H1 (cell line): ENCODE results near the gene AGAP1. TPM values are rescaled to one million over a fixed set of nuclear protein-coding genes. Genes with fewer than 3 reads are reported as not detected.

Source experiments
- CTCF ChIA-PET: fragments of 300-600 bp; sonication (Branson Sonifier 250); formaldehyde crosslinking; loops from one replicate; lab custom pipeline; 2021; ENCODE audit not compliant: partially characterized antibody; lab: Charles Lee
- POLR2A ChIA-PET: fragments of 300-600 bp; sonication (Branson Sonifier 250); formaldehyde crosslinking; loops from one replicate; lab custom pipeline; 2021; ENCODE audit warnings: inconsistent platforms; ENCODE audit not compliant: partially characterized antibody; lab: Charles Lee
- DNase-seq, 2 experiments: peaks; one replicate each; pipeline versions ENCODE4 v3.0.0 to v3.0.0-alpha.2; 2010 to 2022; ENCODE audit warnings: low spot score in 2 of 2, low read depth in 1 of 2, mixed read lengths in 1 of 2
- FAIRE-seq: peaks from 2 replicates; lab custom pipeline; 2011; peaks lifted over from hg19 to GRCh38; lab: Jason Lieb, UNC
- H2AFZ ChIP-seq: 2 replicates; pipeline ENCODE4 v1.8.1; 2012; ENCODE audit warnings: low read length, inconsistent platforms
- H2AK5ac ChIP-seq: 2 replicates; pipeline ENCODE4 v1.6.1; 2013; ENCODE audit warnings: low read depth, low read length
- H2BK120ac ChIP-seq: replicated peaks from 2 replicates; pipeline ENCODE3; 2013; ENCODE audit warnings: low read depth, low read length, inconsistent platforms
- H2BK12ac ChIP-seq: 2 replicates; pipeline ENCODE4 v1.6.1; 2013; ENCODE audit warnings: low read depth, low read length
- H2BK15ac ChIP-seq: 2 replicates; pipeline ENCODE4 v1.6.1; 2013; ENCODE audit warnings: low read length
- H2BK20ac ChIP-seq: 2 replicates; pipeline ENCODE4 v1.6.1; 2013; ENCODE audit warnings: low read length
- H2BK5ac ChIP-seq: 2 replicates; pipeline ENCODE4 v1.6.1; 2013; ENCODE audit warnings: low read depth, low read length
- H3K14ac ChIP-seq: 2 replicates; pipeline ENCODE4 v1.6.1; 2013; ENCODE audit warnings: inconsistent platforms; ENCODE audit not compliant: insufficient read length
- H3K18ac ChIP-seq: 2 replicates; pipeline ENCODE4 v1.6.1; 2013; ENCODE audit warnings: low read length; ENCODE audit errors: extremely low read depth
- H3K23ac ChIP-seq: 2 replicates; pipeline ENCODE4 v1.6.1; 2013; ENCODE audit warnings: inconsistent platforms; ENCODE audit not compliant: insufficient read length
- H3K23me2 ChIP-seq: 2 replicates; pipeline ENCODE4 v1.6.1; 2013; ENCODE audit warnings: low read depth, low read length
- H3K27ac ChIP-seq: 2 replicates; pipeline ENCODE4 v1.6.1; 2011; ENCODE audit warnings: low read depth, low read length, inconsistent platforms
- H3K27me3 ChIP-seq, 4 experiments: replicated peaks in 1 of 4; 1 replicate in 1 of 4; 2 replicates in 3 of 4; pipeline versions ENCODE4 v1.6.1 to v1.8.1; 2011 to 2013; ENCODE audit warnings: low read length in 3 of 4, mild to moderate bottlenecking in 3 of 4, inconsistent platforms in 2 of 4, mixed read lengths in 2 of 4, moderate library complexity in 1 of 4; ENCODE audit not compliant: control insufficient read depth in 3 of 4, insufficient read depth in 3 of 4; ENCODE audit errors: extremely low read depth in 1 of 4
- H3K36me3 ChIP-seq, 4 experiments: 2 replicates each; pipeline versions ENCODE4 v1.6.1 to v1.8.1; 2011 to 2013; ENCODE audit warnings: mild to moderate bottlenecking in 4 of 4, low read length in 3 of 4, moderate library complexity in 2 of 4, control low read depth in 1 of 4, inconsistent platforms in 1 of 4; ENCODE audit not compliant: insufficient read depth in 4 of 4, control insufficient read depth in 2 of 4
- H3K4ac ChIP-seq: replicated peaks from 2 replicates; pipeline ENCODE3; 2013; ENCODE audit warnings: low read length, low read depth, mixed read lengths, inconsistent platforms; ENCODE audit not compliant: insufficient read length
- H3K4me1 ChIP-seq, 4 experiments: replicated peaks in 1 of 4; 1 replicate in 1 of 4; 2 replicates in 3 of 4; pipeline versions ENCODE4 v1.6.1 to v1.8.1; 2011 to 2013; ENCODE audit warnings: low read length in 3 of 4, inconsistent platforms in 2 of 4, mixed read lengths in 1 of 4; ENCODE audit not compliant: insufficient read depth in 4 of 4, control insufficient read depth in 3 of 4
- H3K4me2 ChIP-seq, 2 experiments: 2 replicates each; pipeline versions ENCODE4 v1.6.1 to v1.8.1; 2011 to 2013; ENCODE audit warnings: low read depth in 2 of 2, low read length in 2 of 2, control low read depth in 1 of 2, inconsistent platforms in 1 of 2, mild to moderate bottlenecking in 1 of 2; ENCODE audit not compliant: insufficient read depth in 1 of 2
- H3K4me3 ChIP-seq, 4 experiments: fragments of 200-600, 300-600 bp in 1 of 4; sonication (generic), shearing (Covaris generic), sonication (Bioruptor Twin) in 1 of 4; 2 replicates each; pipeline versions ENCODE4 v1.5.1 to v1.8.1; 2011 to 2016; ENCODE audit warnings: low read length in 4 of 4, low read depth in 3 of 4, control low read depth in 2 of 4, inconsistent platforms in 2 of 4, mild to moderate bottlenecking in 2 of 4, mixed read lengths in 1 of 4, moderate library complexity in 1 of 4; ENCODE audit not compliant: insufficient read depth in 2 of 4; ENCODE audit errors: extremely low read depth in 1 of 4
- H3K56ac ChIP-seq: replicated peaks from 2 replicates; pipeline ENCODE3; 2013; ENCODE audit warnings: low read depth, mild to moderate bottlenecking, mixed read lengths, low read length, inconsistent platforms; ENCODE audit not compliant: insufficient read length
- H3K79me1 ChIP-seq: 2 replicates; pipeline ENCODE4 v1.6.1; 2013; ENCODE audit warnings: low read depth, low read length, control low read depth
- H3K79me2 ChIP-seq, 2 experiments: 2 replicates each; pipeline versions ENCODE4 v1.6.1 to v1.8.1; 2012 to 2013; ENCODE audit warnings: low read length in 2 of 2, mild to moderate bottlenecking in 2 of 2, inconsistent platforms in 1 of 2; ENCODE audit not compliant: insufficient read depth in 2 of 2, control insufficient read depth in 1 of 2
- H3K9ac ChIP-seq, 4 experiments: replicated peaks in 1 of 4; 1 replicate in 1 of 4; 2 replicates in 3 of 4; pipeline versions ENCODE4 v1.6.1 to v1.8.1; 2011 to 2013; ENCODE audit warnings: low read depth in 3 of 4, low read length in 3 of 4, control low read depth in 2 of 4, mild to moderate bottlenecking in 2 of 4, moderate library complexity in 2 of 4, inconsistent platforms in 1 of 4; ENCODE audit errors: extremely low read depth in 1 of 4
- H3K9me3 ChIP-seq, 2 experiments: 2 replicates each; pipeline versions ENCODE4 v1.6.1 to v1.8.1; 2012 to 2013; ENCODE audit warnings: mild to moderate bottlenecking in 2 of 2, moderate library complexity in 2 of 2, control low read depth in 1 of 2, inconsistent platforms in 1 of 2, low read depth in 1 of 2, low read length in 1 of 2, mixed read lengths in 1 of 2; ENCODE audit not compliant: insufficient read depth in 2 of 2
- H4K20me1 ChIP-seq, 2 experiments: replicated peaks in 1 of 2; 2 replicates each; pipeline versions ENCODE3 to v1.8.1; 2011 to 2013; ENCODE audit warnings: inconsistent platforms in 2 of 2, low read length in 2 of 2, mild to moderate bottlenecking in 1 of 2; ENCODE audit not compliant: insufficient read depth in 2 of 2, control insufficient read depth in 1 of 2
- H4K5ac ChIP-seq: 2 replicates; pipeline ENCODE4 v1.6.1; 2013; ENCODE audit warnings: low read length, low read depth, mixed read lengths, inconsistent platforms; ENCODE audit not compliant: insufficient read length
- H4K8ac ChIP-seq: 2 replicates; pipeline ENCODE4 v1.8.0; 2013; ENCODE audit warnings: mild to moderate bottlenecking, moderate library complexity, low read length, inconsistent platforms; ENCODE audit not compliant: insufficient read depth; ENCODE audit errors: extremely low read depth
- H4K91ac ChIP-seq: replicated peaks from 2 replicates; pipeline ENCODE3; 2013; ENCODE audit warnings: low read length, mixed read lengths, inconsistent platforms; ENCODE audit not compliant: insufficient read length
- CBX5 ChIP-seq: fragments of 300-800, 300-1000 bp; sonication (generic); IDR thresholded peaks from 2 replicates; pipeline ENCODE4 v1.7.1; 2016; ENCODE audit warnings: antibody characterized with exemption, low read length, low read depth
- CBX8 ChIP-seq: fragments of 300-800, 300-1000 bp; sonication (generic); IDR thresholded peaks from 2 replicates; pipeline ENCODE4 v1.7.1; 2016; ENCODE audit warnings: low read depth, low read length, borderline replicate concordance
- CTBP2 ChIP-seq: IDR thresholded peaks from 2 replicates; pipeline ENCODE4 v1.7.0; 2011; ENCODE audit warnings: borderline replicate concordance, mild to moderate bottlenecking, moderate library complexity, mixed read lengths, low read length; ENCODE audit not compliant: insufficient read depth, insufficient read length
- JUN ChIP-seq: IDR thresholded peaks from 2 replicates; pipeline ENCODE4 v1.6.1; 2011; ENCODE audit warnings: low read depth, mild to moderate bottlenecking, improper control_type of control experiment, low read length
- KDM1A ChIP-seq: fragments of 200-600, 300-600 bp; sonication (generic); IDR thresholded peaks from 2 replicates; pipeline ENCODE4 v1.7.1; 2016; ENCODE audit warnings: mild to moderate bottlenecking, low read length, borderline replicate concordance
- MAFK ChIP-seq: IDR thresholded peaks from 2 replicates; pipeline ENCODE4 v1.6.1; 2012; ENCODE audit warnings: low read depth, mild to moderate bottlenecking, improper control_type of control experiment, low read length
- RXRA ChIP-seq: IDR thresholded peaks from 2 replicates; pipeline ENCODE4 v1.6.1; 2011; ENCODE audit warnings: low read depth, mild to moderate bottlenecking, low read length, moderate library complexity; ENCODE audit not compliant: insufficient read depth
- SIRT6 ChIP-seq: IDR thresholded peaks from one replicate; pipeline ENCODE4 v1.7.1; 2012; ENCODE audit warnings: low read length, inconsistent platforms
- SP2 ChIP-seq: IDR thresholded peaks from 2 replicates; pipeline ENCODE4 v1.6.1; 2012; ENCODE audit warnings: mild to moderate bottlenecking, low read length, inconsistent platforms
- WGBS, 2 experiments: shearing (Covaris generic) in 1 of 2; methylation state at CpG; one replicate each; pipeline versions ENCODE4 v1.1.6 to v1.1.7; 2013 to 2015; ENCODE audit warnings: low lambda C conversion rate in 2 of 2, mixed read lengths in 2 of 2, inconsistent platforms in 1 of 2, low coverage in 1 of 2, missing lambda C conversion rate in 1 of 2; ENCODE audit not compliant: insufficient replicate concordance in 2 of 2, insufficient coverage in 1 of 2, insufficient read length in 1 of 2; ENCODE audit errors: extremely low coverage in 1 of 2, missing lambda C conversion rate in 1 of 2; 5-methylcytosine and 5-hydroxymethylcytosine counted together
- polyA plus RNA-seq, 7 experiments: library from polyadenylated mRNA; depleted of rRNA in 3 of 7; stranded (reverse) in 5 of 7; unstranded in 2 of 7; fragments of >200 nt in 5 of 7; fragments of 200-250 nt in 2 of 7; gene quantifications; 1 replicate in 5 of 7; 2 replicates in 1 of 7; 4 replicates in 1 of 7; pipeline versions ENCODE4 v1.2.1 to v1.2.3, GENCODE V29; 2011 to 2013; ENCODE audit warnings: missing spikeins in 2 of 7, mixed read lengths in 2 of 7
- total RNA-seq: library from RNA; stranded (reverse); fragmentation: NEBNext Ultra II Directional; extraction: Animal tissue kit (Norgen Biotek cat#: 25700); gene quantifications from 2 replicates; pipeline ENCODE4 v1.2.1, GENCODE V29; 2021

The AGAP1 gene
- total and polyA plus RNA-seq, 2 of the 8 experiments (the other 6 are each of a cell fraction or from before 2014, with no cell fraction given): 18.1 to 39.4 TPM

DNA sequence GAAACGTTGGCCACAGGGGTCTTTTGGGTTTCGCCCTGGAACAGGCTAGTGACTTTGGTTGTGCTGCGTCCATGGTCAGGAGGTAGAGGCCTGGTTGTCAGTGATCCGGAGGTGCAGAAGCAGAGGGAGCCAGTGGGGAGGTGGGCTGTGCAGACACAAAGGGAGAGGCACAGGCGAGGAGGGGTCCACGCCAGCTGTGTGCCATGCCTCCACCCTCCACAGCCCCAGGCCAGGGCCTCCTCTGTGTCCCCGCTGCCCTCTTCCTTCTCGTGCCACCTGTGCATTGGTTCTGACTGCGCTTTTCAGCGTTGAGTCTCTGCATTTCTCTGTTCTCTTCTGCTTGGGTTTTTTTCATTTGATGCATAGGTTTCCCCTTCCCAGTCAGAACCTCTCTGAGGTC, 553.3 kb downstream of the AGAP1 start:
- no peak overlapping the region for H4K91ac ChIP-seq
- H2BK5ac ChIP-seq: no peak overlapping the region
- no peak for TF ChIP-seq CTBP2
- no peak for TF ChIP-seq MAFK
- TF ChIP-seq JUN: no peak
- TF ChIP-seq SP2: no peak
- no peak for TF ChIP-seq SIRT6
- no peak for TF ChIP-seq KDM1A
- no peak for TF ChIP-seq RXRA
- no peak for TF ChIP-seq CBX5
- TF ChIP-seq CBX8: no peak
- TF ChIP-seq, all 59 proteins: peak for 0
- no peaks in the 10 kb centered on the region; a peak in 1 of 7 replicates for H3K27me3 ChIP-seq
- no peak overlapping the region for H2BK120ac ChIP-seq
- no peaks in the 10 kb centered on the region for H3K9me3 ChIP-seq
- H3K79me2 ChIP-seq: no peaks in the 10 kb centered on the region
- H3K36me3 ChIP-seq: no peaks in the 10 kb centered on the region; a peak in 1 of 8 replicates
- H3K14ac ChIP-seq: no peak overlapping the region
- H2AFZ ChIP-seq: no peak overlapping the region
- peaks cover 0 to 5% (median 2%) of the 10 kb centered on the region in 4 experiments; a peak in 2 of 7 replicates for H3K4me1 ChIP-seq
- H3K4me3 ChIP-seq: no peak overlapping the region
- H3K23ac ChIP-seq: no peak overlapping the region
- no peak overlapping the region for H3K27ac ChIP-seq
- FAIRE-seq: no peak
- no peaks in the 10 kb centered on the region for H3K79me1 ChIP-seq
- no peak overlapping the region for H3K4me2 ChIP-seq
- H2BK20ac ChIP-seq: no peak overlapping the region
- no peak for DNase-seq
- no peak overlapping the region for H2AK5ac ChIP-seq
- H3K9ac ChIP-seq: no peak overlapping the region
- ChIA-PET CTCF (interaction anchor here (1.2 kb wide), 1 partner anchor 37 kb away, joined by 3 read pairs; no protein-coding TSS in a partner anchor), POLR2A (no interaction called here)
- H2BK15ac ChIP-seq: no peak overlapping the region
- H4K20me1 ChIP-seq: no peaks in the 10 kb centered on the region
- H4K5ac ChIP-seq: no peak overlapping the region
- H4K8ac ChIP-seq: no peak overlapping the region
- WGBS, 2 experiments: 94% methylated on average over 5 of the region's 10 CpGs; no CpG with 5 or more reads in 1 of the 2 experiments
- no peak overlapping the region for H2BK12ac ChIP-seq
- H3K18ac ChIP-seq: no peak overlapping the region
- no peak overlapping the region for H3K56ac ChIP-seq
- H3K4ac ChIP-seq: no peak overlapping the region
- no peaks in the 10 kb centered on the region for H3K23me2 ChIP-seq
